Suppressor macrophage treated with lipopolysaccharide for 4 hours (primary cell): ENCODE results near the gene DNAH11.

ENCODE experiments used
- DNase-seq: peaks from one replicate; pipeline ENCODE4 v3.0.0-alpha.2; 2020

Gene DNAH11

DNA sequence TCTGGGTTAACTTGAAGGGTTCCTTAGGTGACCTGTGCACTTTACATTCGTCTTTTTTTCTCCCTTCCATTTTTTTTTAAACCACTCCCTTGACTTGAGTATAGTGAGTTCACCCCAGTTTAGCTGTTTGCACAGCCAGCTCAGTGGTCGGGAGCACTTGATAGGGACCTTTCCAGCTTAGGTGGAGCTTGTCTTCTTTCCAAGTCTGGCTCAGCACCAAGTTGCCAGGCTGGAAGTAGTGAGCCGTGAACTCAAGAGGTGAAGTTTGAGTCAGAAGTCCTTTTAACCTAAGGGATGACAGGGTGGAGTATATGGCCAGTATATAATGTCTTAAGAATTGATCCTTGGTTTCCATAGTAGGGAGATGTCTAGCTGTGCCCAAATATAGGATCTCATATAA lies 7.2 kb downstream of the DNAH11 start:
- DNase-seq = no peak

DNA sequence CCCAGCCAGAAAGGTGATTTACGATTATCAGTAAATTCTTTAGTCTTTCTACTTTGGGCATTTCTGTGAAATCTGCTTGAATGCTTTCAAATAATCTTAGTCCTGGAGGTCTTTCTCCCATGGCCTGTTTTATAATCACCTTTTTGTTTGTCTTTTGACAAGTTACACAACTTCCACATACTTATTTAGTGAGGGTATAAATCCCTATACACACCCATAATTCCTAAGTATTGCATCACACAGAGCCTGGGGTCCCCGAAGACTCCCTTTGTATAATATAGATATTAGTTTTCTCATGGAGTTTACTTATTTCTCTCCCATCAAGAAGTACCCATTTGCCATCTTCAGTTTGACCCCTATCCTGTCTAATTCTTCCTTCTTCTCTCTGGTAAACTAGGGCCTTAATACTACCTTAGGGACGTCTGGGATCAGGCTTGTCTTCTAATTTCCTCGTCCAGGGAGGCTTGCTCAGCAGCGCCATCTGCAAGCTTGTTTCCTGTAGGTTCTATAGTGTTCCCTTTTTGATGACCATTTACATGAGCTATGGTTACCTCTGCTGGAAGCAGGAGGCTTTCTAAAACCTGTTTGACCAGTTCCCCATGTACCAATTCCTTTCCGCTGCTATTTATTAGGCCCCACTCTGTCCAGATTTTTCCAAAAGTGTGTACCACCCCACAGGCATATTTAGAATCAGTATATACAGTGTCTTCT lies 8.1 kb downstream of the DNAH11 start:
- DNase-seq = no peak

DNA sequence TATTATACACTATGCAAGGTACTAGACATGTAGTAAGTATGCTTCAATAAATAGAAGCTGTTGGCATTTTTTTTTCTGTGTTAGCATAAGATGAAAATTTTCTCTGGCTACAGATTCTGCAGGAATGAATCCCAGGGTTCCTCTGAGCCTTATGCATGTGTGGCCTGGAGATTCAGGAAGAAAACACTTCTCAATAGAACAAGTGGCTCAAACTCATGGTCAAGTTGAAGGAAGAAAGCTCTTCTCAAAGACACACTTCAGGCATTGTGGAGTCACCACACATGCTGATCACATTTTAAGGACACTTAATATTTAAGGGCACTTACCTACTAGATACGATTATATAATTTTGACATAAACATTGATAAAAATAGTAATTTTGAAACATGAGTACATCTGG lies 19.5 kb downstream of the DNAH11 start:
- DNase-seq = no peak

DNA sequence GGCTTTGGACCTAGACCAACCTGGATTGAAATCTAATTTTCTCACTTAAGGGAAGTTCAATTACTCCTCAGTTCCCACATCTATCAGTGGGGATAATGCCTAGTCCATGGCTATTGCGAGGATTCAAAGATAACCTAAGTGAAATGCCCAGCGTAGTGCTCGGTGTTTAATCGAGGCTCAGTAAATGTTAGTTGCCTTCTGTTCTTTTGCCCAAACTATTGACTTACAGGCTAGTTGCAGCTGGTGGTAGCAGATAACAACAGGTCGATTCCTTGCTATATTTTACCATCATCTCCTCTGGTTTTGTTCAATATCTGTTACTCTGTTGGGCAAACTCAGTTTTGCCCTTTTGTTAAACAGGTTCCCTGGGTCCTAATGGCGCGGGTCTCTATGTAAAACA lies 22.8 kb downstream of the DNAH11 start:
- no peak for DNase-seq

DNA sequence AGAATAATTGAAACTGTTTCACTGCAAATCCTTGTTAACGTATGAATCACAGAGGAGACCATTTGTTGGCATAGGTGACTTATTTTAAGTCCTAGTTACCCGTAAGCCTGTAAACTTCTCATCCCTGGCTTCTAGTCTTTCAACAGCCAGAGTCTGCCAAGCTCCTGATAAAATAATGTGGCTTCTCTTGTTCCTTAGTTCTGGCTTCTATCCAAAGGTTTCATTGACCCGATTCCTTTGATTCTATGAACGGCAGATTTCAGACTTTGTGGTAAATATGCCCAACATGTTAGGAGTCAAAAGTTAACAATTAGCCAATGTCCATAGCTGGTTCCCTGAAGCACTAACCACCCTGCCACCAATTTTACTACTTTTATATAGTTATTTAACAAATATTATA lies 23.3 kb downstream of the DNAH11 start:
- no peak for DNase-seq

DNA sequence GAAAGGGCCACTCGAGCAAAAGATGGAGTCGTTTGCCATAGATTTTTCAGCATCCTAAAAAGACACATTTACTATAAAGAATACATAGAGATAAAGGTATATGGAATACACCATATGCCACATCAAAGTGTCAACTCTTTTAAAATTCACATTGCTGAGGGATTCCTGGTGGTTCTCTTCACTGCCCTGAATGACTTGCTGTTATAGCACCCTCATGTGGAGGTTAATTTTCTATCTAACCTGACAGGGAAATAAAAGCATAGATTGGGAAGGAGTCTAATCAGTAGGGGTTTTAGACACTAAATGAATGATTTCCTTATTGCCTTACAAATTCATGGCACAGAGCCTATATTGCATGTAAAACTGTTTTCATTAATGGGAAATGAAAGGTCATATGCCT lies 25.9 kb downstream of the DNAH11 start:
- DNase-seq = no peak

DNA sequence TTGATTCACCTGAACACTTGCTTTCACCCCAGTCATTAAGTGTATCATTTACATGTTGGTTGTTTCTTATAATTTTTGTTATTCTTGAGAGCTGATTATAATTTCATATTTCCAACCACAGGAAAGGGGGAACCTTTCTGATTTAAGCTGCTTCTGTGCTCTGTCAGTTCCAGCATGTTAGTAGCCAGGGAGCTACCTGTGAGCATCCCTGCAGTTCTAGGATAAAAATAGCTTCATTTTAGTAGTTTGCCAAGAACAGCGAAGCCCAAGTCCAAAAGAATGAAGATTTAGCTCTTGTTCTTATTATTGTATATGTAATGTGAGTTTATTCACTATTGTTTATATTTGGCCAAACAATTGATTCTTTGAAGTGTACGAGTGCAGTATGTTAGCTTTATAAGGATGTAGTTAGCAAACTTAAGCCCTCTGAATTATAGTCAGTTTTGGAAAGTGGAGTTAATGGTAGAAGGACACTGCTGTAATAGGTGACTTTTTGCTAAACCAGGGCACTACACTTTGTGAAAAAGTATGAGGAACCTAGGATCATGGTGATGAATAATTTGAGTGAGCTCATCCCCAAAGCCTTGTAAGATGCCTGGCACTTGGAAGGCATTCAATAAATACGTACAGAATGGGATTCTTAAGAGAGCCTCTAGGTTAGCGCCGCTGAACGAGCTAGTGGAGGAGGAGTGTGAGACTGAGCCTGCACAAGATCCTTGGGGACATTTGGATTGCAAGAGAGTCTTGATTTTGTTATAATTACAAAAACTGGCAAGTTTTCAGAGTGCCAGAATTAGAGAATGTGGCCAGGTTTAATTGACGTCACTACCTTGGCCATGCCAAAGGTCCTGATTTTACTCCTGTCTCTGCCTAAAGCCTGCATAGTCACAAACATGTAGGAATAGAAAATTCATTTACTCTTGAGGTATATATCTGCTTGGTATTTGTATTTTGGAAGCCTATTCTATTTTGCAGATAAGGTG lies 29.8 kb downstream of the DNAH11 start:
- no peak for DNase-seq

DNA sequence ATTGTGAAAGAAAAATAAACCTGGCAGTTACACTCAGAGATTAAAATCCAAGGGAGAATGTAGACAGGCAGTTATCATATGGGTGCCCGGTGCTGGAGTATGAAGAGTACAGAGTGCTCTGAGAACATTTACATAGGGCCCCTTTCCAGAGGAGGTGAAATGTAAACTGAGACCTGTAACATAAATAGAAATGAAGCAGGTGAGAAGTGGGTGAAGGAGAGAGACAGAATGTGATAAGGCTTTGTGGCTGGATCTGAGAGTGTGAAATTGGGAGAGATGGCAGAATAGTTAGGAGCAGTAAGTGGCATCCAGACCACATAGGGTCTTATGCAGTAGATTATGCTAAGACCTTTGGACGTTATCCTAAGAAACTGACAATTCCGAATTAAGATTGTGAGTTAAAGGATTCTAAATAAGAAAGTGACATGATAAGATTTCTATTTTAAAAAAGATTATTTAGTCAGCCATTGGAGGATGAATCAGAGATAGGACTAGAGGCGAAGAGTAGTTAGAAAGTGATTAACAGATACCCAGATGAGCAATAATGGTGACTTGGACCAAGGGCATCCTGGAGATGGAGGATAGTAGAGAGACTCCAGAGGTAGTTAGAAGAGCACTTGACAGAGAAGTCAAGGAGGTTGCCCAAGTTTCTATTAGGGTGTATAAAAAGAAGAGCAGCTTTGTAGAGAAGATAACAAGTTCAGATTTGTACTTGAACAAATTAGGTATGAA lies 36.7 kb downstream of the DNAH11 start:
- peak; percentile 0 for DNase-seq

DNA sequence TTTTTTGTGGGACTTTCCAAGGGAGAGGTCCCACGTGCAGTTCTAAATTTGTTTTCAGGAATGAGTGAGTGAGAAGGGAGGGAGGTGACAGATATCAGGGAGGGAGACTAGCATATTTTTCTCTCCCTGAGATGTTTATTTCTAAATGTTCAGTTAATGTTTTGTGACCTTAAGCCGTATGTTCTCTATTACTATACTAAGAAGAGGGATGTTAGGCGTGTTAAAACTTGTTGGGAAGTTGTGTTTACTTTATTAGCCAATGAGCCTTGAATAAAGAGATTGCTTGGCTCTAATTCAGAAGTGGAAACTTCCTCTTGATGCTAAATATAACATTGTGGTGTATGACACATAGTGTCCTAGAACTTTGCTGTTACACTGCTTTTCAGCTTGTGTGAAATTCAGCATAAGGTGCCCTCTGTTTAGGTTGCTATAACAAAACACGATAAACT lies 37.3 kb downstream of the DNAH11 start:
- DNase-seq = peak; percentile 68

DNA sequence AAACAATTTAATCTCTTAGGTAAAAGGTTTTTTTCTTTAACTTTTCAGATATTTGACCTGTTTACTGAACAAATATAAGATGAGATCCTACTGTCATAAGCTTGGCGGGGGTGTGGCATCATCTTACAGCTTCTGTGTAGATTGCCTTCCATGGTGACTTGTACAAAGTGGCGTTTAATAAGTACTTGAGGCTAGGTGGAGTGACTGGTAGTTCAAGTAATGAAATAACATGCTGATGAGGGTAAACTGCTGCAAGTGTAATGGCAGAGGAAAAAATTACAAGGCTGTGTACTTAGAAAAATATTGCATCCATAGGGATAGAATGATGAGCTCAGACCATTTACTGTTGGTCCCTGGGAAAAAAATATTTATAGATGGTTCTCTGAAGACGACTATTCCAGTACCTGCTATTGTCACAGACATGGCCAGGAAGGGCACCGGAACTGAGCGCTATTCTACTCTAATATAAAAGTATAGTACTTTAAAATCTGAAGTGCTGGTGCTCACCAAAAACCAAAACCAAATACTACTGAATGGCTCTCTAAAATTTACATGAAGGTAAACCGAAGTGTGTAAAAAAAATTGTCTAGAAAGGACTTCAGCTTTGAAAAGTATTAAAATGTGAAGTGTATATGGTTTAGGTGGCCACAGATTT lies 42.4 kb downstream of the DNAH11 start:
- no peak for DNase-seq

DNA sequence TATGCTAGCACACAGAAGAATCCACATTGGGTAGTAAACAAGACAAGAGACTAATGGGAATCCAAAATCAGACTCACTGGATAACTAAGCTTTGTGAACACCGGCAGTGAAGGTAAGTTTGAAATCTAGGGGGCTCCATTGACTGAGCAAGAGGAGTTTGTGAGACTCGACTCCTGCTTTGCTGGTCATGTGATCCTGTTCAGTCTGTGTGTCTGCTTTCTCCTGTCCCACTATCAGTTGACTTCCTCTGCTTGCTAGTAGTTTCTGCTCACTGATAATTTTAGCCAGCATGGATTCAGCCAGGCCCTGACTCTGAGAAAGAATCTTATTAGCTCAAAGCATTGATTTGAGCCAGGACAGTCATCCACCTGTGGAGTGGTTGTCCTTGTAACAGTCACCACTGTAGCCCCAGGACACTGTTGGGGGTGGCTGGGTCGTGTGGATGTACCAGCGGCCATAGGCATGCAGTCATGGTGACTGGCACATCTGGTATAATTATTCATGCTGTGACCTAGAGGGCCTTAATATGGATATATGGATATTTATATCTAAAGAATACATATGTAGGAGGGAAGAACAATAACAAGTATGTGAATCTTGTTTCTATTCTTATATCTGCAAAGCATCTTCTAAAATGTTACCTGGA lies 44.4 kb downstream of the DNAH11 start:
- DNase-seq = no peak

DNA sequence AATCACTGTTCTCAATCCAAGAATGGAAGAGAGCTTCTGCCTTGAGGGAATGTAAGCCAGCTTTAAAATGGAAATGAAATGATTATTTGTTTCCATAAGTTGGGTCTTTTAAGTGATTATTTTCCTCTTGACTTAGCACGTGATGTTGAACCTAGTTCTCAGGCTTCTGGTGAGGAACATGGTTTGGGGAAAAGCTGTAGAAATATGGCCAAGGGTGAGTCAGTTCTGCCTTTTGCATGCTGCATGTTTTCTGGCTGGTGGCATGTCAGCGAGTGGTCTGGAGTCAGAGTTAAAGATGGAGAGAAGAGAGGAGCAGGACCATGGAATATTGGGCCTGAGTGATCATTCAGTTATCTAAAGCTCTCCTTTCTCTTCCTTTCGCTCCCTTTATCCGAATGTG lies 54.0 kb downstream of the DNAH11 start:
- DNase-seq = no peak

DNA sequence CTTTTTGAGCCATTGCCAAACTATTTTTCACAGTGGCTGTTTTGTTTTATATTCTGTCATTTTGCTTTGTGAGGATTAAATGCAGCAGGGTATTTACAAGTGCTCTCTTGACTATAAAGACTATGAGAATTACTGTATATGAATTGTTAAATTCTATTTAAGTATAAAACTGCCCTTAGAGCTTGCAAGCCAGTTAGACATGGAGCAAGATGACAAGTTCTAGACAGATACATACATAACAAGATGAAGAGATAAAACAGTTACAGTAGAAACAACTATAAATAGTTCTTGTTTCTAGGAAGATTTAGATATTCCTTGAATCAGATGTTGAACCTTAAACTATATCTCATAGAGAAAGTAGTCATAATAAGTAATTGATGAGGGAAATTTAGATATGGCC lies 60.6 kb downstream of the DNAH11 start:
- DNase-seq = no peak

DNA sequence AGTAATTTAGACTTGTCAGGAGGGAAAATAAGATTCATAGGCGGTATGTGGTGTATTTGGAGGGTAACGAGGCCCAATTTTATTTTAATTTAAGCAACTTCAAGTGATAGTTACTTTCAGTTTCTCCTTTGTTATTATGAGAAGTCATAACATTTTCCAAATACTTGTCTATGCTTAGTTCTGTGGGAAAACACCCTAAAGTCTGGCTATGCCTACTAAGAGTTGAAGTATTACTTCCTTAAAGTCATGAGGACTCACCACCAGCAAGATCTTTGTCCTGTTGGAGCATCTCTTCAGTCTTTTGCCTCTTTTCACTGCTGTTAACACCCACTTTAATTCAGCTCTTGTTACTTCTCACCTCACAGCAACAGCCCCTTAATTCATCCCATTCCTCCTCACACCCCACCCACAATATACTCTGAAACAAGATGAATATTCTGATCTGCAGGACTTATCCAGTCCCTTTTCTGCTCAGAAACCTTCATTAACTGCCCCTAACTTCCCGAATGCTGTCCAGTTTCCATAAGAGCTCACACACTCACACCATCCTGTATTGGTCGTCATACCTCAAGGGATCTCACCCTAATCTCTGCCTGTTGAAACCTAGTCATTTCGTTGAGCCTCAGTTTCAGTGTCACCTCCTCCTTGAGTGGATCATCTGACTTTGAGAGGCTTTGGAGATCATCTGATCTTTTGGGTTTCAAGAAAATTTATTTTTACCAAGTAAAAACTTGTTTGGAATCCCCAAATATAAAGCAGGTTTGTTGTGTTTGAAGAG lies 61.3 kb downstream of the DNAH11 start:
- DNase-seq = peak; percentile 56

DNA sequence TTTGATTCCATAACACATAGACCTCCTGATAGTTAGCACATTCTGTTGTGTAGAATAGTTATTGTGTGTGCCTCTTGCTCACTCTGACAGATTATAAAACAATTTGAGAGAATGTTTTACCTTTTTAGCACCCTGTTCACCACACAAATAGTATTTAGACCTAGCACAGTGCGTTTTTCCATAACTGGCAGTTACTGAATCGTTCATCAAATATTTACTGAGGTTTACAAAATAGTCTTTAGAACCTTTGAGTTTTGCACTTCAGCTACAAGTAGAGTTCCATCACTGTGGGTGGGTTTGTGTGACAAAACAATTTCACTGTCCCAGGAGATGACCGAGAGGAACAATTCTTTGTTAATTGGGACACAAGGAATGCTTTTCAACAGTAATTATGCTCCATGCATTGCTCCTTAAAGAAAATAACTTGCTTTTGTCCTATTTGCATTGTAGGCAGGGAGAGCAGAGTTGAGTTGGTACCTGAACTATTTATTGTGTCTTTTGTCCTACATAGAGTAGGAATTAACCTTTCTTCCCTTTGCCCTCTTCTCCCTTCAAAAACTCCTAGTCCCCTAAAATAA lies 62.3 kb downstream of the DNAH11 start:
- no peak for DNase-seq

DNA sequence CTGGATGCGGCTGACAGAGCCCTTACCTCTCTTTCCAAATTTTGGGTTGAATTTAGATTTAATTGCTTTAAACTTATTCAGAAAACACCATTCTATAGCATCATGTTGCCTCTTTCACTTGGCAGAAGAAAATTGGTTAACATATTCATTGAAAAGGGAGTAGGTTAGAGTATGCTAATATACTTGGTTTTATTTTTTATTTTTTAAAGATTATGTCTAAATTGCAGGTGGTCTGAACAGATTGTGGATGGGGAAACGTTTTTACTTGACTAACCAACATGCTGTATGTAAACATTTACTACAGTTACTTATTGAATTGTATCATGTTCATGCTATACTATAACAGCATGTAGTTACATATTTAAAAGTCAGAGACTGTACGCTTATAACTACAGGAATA lies 65.6 kb downstream of the DNAH11 start:
- no peak for DNase-seq

DNA sequence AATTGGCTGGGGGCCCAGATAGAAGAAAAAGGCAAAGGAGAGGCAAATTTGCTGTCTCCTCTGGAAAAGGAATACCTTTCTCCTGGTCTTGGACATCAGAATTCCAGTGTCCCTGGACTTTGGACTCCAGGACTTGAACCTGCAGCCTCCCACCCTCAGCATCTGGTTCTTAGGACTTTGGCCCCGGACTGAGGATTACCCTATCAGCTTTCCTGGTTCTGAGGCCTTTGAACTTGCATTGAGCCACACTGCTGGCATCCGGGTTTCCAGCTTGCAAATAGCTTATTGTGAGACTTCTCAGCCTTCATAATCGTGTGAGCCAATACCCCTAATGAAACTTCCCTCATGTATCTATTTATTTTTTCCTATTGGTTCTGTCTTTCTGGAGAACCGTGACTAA lies 68.3 kb downstream of the DNAH11 start:
- no peak for DNase-seq

DNA sequence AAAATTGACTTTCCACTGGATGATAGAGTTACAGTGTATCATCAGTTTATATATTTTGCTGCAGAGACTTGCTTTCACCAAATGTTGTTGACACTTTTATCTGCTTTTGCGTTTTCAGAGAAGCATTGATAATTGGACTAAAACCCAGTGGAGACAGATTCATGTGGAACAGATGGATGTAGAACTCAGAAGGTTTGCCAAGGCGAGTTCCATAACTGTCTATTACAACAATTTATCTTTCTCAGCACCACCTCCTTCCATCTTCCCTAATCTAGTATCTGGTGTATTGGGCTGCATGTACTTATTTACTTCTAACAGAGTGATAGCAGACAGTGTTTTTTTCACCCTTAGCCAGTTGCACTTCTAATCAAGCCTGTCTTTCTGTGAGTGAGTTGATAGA lies 73.3 kb downstream of the DNAH11 start:
- DNase-seq = no peak

DNA sequence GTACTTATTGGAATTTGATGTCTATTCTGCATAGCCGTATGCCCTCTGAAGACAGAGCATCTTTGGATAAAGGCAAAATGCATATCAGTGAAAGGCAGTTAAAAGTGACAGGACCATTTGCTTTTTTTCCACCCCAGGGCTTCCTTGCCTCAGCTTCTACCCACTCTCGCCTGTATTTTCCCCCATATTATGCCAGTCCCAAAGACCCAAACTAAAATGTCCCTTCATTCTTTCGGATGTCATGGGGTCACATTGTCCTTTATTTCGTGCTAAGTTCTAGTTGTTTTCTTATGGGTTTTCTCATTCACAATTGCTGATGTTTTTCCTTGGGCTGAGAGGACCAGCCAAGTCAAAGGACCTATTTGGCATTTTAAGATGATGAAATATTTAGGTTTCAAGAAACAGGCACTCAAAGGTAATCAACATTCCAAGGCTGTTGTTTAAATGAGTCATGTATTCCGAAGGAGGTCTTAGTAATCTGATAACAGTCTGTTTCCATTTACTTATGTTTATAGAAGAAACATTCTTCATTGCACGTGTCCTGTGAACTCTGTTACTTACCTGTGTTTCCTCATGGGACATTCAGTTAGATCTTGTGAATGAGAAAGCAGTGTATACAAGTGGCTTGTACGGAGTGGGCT lies 74.1 kb downstream of the DNAH11 start:
- no peak for DNase-seq

DNA sequence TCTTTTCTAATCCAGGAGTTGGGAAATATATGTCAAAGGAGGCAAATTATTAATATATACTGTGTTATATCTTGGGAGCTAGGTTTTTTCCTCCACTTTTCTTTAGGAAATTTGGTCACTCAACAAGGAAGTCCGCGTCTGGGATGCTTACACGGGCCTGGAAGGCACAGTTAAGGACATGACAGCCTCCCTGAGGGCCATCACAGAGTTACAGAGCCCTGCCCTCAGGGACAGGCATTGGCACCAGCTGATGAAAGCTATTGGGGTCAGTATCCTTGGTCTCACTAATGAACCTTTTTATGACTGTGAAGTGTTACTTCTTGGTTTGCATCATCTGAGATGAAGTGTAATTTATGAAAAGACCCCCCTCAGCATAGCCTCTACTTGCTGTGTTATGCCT lies 74.7 kb downstream of the DNAH11 start:
- DNase-seq = no peak

DNA sequence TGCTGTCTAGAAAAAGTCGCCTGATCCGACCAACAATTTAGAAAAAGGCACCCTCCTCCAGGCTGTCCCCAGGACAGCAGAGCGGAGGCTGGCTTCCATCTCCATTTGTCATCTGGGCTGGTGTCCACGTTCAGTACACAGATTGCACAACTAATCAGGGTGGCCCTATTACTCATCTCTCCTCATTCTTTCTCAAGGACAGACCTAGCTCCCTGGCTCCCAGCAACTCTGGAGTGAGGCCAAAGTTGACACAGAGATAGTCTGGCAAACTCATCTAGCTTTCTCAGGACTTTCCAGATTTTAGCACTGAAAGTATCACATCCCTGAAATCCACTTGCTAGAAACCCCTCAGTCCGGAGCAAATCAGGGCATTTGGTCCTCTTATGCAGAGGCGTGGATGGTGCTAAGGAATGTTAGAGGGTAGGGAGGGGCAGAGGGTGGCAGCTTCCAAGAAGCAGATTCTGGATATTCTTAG lies 75.1 kb downstream of the DNAH11 start:
- DNase-seq = no peak
